Measurements from ENCODE around the gene ASIC1. TPM values are rescaled to one million over a fixed set of nuclear protein-coding genes. Genes with fewer than 3 reads are reported as not detected.

Gene ASIC1
- total and polyA plus RNA-seq, 2 of the 13 experiments (the other 11 are each of a cell fraction or from before 2014, with no cell fraction given), result 0.44 to 1.5 TPM

DNA sequence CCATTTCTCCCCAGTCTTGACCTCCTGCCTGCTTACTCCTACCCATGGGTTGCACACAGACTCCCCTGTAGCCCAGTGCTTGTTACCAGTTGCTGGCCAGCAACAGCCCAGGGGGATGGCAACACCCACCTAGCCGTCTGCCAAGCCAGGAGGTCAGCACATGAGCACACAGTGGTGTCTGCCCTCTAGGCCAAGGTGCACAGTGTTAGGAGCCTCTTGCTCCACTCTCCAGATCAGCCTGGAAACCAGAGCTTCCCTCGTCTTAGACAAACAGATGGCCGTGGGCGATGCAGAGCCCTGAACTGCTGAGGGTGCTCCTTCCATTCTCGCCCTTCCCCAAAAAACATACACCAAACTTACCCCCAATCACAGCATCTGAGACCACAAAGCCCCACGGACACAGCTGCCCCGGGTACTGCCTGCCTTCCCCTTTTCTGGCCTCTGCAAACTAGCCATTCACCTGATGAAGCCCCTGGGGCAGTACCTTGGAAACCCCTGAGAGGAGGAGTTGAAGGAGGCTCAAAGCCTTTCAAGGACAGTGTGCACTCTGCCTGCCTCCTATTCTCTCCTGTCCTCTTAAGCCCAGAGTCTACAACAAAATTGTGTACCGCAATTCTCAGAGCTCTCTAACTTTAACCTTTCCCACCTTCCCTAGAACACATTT is 45.4 kb downstream of the ASIC1 start (continued):
- no peak for TF ChIP-seq RORA (CRISPR knock-in tag; IDR thresholded peaks at IDR 0.05)
- no peak for TF ChIP-seq MTF1 (CRISPR knock-in tag; IDR thresholded peaks at IDR 0.05)
- no peak for TF ChIP-seq ZBTB7A (CRISPR knock-in tag; IDR thresholded peaks at IDR 0.05)
- peak; percentile 43; the same call in 1 of the 2 replicates for TF ChIP-seq POLR2G (IDR thresholded peaks at IDR 0.05; ENCODE audit: low read depth, low read length)
- TF ChIP-seq FOXA3 (CRISPR knock-in tag; IDR thresholded peaks at IDR 0.05), result 0 out of 2 replicates have a peak, but pooled peaks have one; percentile 11
- peak; percentile 50; the same call in 1 of the 2 replicates for TF ChIP-seq ZNF292 (CRISPR knock-in tag; IDR thresholded peaks at IDR 0.05; ENCODE audit: borderline replicate concordance, low read depth)
- TF ChIP-seq ZNF431 (CRISPR knock-in tag; IDR thresholded peaks at IDR 0.05; ENCODE audit: borderline replicate concordance, low read depth), result 0 out of 2 replicates have a peak, but pooled peaks have one; percentile 43
- TF ChIP-seq, protein P1, sequence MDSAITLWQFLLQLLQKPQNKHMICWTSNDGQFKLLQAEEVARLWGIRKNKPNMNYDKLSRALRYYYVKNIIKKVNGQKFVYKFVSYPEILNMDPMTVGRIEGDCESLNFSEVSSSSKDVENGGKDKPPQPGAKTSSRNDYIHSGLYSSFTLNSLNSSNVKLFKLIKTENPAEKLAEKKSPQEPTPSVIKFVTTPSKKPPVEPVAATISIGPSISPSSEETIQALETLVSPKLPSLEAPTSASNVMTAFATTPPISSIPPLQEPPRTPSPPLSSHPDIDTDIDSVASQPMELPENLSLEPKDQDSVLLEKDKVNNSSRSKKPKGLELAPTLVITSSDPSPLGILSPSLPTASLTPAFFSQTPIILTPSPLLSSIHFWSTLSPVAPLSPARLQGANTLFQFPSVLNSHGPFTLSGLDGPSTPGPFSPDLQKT (CRISPR knock-in tag; IDR thresholded peaks at IDR 0.05; ENCODE audit: borderline replicate concordance), result no peak
- no peak for TF ChIP-seq NR1H2 (CRISPR knock-in tag; IDR thresholded peaks at IDR 0.05; ENCODE audit: borderline replicate concordance, low read depth)
- TF ChIP-seq, protein P2, sequence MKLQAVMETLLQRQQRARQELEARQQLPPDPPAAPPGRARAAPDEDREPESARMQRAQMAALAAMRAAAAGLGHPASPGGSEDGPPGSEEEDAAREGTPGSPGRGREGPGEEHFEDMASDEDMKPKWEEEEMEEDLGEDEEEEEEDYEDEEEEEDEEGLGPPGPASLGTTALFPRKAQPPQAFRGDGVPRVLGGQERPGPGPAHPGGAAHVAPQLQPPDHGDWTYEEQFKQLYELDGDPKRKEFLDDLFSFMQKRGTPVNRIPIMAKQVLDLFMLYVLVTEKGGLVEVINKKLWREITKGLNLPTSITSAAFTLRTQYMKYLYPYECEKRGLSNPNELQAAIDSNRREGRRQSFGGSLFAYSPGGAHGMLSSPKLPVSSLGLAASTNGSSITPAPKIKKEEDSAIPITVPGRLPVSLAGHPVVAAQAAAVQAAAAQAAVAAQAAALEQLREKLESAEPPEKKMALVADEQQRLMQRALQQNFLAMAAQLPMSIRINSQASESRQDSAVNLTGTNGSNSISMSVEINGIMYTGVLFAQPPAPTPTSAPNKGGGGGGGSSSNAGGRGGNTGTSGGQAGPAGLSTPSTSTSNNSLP (IDR thresholded peaks at IDR 0.05; ENCODE audit: low read depth, low read length), result no peak
- no peak for TF ChIP-seq ZNF703 (CRISPR knock-in tag; IDR thresholded peaks at IDR 0.05; ENCODE audit: borderline replicate concordance)
- TF ChIP-seq, protein P3, sequence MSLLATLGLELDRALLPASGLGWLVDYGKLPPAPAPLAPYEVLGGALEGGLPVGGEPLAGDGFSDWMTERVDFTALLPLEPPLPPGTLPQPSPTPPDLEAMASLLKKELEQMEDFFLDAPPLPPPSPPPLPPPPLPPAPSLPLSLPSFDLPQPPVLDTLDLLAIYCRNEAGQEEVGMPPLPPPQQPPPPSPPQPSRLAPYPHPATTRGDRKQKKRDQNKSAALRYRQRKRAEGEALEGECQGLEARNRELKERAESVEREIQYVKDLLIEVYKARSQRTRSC (CRISPR knock-in tag; IDR thresholded peaks at IDR 0.05; ENCODE audit: low read depth), result no peak
- peak; percentile 63; the same call in 1 of the 2 replicates for TF ChIP-seq NFKB2 (CRISPR knock-in tag; IDR thresholded peaks at IDR 0.05; ENCODE audit: borderline replicate concordance)
- no peak for TF ChIP-seq MBD4 (IDR thresholded peaks at IDR 0.05; ENCODE audit: borderline replicate concordance, low read length)
- TF ChIP-seq NCOA1 (CRISPR knock-in tag; IDR thresholded peaks at IDR 0.05), result no peak; the same call in 1 of the 2 replicates
- no peak for TF ChIP-seq ARNT (IDR thresholded peaks at IDR 0.05)
- no peak for TF ChIP-seq ISL2 (CRISPR knock-in tag; IDR thresholded peaks at IDR 0.05)
- TF ChIP-seq, protein P4, sequence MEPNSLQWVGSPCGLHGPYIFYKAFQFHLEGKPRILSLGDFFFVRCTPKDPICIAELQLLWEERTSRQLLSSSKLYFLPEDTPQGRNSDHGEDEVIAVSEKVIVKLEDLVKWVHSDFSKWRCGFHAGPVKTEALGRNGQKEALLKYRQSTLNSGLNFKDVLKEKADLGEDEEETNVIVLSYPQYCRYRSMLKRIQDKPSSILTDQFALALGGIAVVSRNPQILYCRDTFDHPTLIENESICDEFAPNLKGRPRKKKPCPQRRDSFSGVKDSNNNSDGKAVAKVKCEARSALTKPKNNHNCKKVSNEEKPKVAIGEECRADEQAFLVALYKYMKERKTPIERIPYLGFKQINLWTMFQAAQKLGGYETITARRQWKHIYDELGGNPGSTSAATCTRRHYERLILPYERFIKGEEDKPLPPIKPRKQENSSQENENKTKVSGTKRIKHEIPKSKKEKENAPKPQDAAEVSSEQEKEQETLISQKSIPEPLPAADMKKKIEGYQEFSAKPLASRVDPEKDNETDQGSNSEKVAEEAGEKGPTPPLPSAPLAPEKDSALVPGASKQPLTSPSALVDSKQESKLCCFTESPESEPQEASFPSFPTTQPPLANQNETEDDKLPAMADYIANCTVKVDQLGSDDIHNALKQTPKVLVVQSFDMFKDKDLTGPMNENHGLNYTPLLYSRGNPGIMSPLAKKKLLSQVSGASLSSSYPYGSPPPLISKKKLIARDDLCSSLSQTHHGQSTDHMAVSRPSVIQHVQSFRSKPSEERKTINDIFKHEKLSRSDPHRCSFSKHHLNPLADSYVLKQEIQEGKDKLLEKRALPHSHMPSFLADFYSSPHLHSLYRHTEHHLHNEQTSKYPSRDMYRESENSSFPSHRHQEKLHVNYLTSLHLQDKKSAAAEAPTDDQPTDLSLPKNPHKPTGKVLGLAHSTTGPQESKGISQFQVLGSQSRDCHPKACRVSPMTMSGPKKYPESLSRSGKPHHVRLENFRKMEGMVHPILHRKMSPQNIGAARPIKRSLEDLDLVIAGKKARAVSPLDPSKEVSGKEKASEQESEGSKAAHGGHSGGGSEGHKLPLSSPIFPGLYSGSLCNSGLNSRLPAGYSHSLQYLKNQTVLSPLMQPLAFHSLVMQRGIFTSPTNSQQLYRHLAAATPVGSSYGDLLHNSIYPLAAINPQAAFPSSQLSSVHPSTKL (CRISPR knock-in tag; IDR thresholded peaks at IDR 0.05), result peak; percentile 27; the same call in 1 of the 2 replicates
- 0 out of 2 replicates have a peak, but pooled peaks have one; percentile 67 for TF ChIP-seq RFXAP (CRISPR knock-in tag; IDR thresholded peaks at IDR 0.05; ENCODE audit: borderline replicate concordance)

All from HepG2 (cell line).